ENCODE measurements around the gene LRRC1.

The LRRC1 gene

GRCh38 chr6:53864781-53865180, 70.0 kb downstream of the LRRC1 start:
- no peaks in the 10 kb centered on the region for H3K27me3 ChIP-seq (ENCODE audit: insufficient read depth, poor library complexity, severe bottlenecking)
- no peaks in the 10 kb centered on the region for H3K36me3 ChIP-seq (ENCODE audit: low read depth)
- H3K4me3 ChIP-seq (ENCODE audit: severe bottlenecking), result no peak overlapping the region
- no peak for TF ChIP-seq CTCF (IDR thresholded peaks at IDR 0.05; ENCODE audit: poor library complexity, severe bottlenecking)
- no peaks in the 10 kb centered on the region for H3K4me1 ChIP-seq (ENCODE audit: insufficient read depth, poor library complexity, severe bottlenecking)
- no peaks in the 10 kb centered on the region for H3K9me3 ChIP-seq (ENCODE audit: severe bottlenecking)
- DNase-seq (ENCODE audit: low spot score) (no peak), ATAC-seq (ENCODE audit: low read depth) (no peak)
- H3K27ac ChIP-seq (ENCODE audit: poor library complexity, severe bottlenecking), result no peak overlapping the region

- ATAC-seq (ENCODE audit: low read depth) (no peak), DNase-seq (ENCODE audit: low spot score) (no peak)
- Histone ChIP-seq H3K27me3 (ENCODE audit: insufficient read depth, poor library complexity, severe bottlenecking) (no peaks in the 10 kb centered on the region), H3K4me1 (ENCODE audit: insufficient read depth, poor library complexity, severe bottlenecking) (no peaks in the 10 kb centered on the region), H3K27ac (ENCODE audit: poor library complexity, severe bottlenecking) (no peak overlapping the region), H3K36me3 (ENCODE audit: low read depth) (no peaks in the 10 kb centered on the region), H3K9me3 (ENCODE audit: severe bottlenecking) (no peaks in the 10 kb centered on the region), H3K4me3 (ENCODE audit: severe bottlenecking) (no peak overlapping the region)
- no peak for TF ChIP-seq CTCF (IDR thresholded peaks at IDR 0.05; ENCODE audit: poor library complexity, severe bottlenecking)
Observed at GRCh38 chr6:53866226-53866625, 71.4 kb downstream of the LRRC1 start.

GRCh38 chr6:53868626-53869025, 73.8 kb downstream of the LRRC1 start:
- Histone ChIP-seq H3K9me3 (ENCODE audit: severe bottlenecking) (peaks cover 2% of the 10 kb centered on the region), H3K27ac (ENCODE audit: poor library complexity, severe bottlenecking) (no peak overlapping the region), H3K36me3 (ENCODE audit: low read depth) (no peaks in the 10 kb centered on the region), H3K4me1 (ENCODE audit: insufficient read depth, poor library complexity, severe bottlenecking) (no peaks in the 10 kb centered on the region), H3K27me3 (ENCODE audit: insufficient read depth, poor library complexity, severe bottlenecking) (no peaks in the 10 kb centered on the region), H3K4me3 (ENCODE audit: severe bottlenecking) (no peak overlapping the region)
- DNase-seq (ENCODE audit: low spot score), result no peak
- TF ChIP-seq CTCF (IDR thresholded peaks at IDR 0.05; ENCODE audit: poor library complexity, severe bottlenecking), result no peak
- no peak for ATAC-seq (ENCODE audit: low read depth)

- TF ChIP-seq CTCF (IDR thresholded peaks at IDR 0.05; ENCODE audit: poor library complexity, severe bottlenecking), result no peak
- Histone ChIP-seq H3K36me3 (ENCODE audit: low read depth) (no peaks in the 10 kb centered on the region), H3K27ac (ENCODE audit: poor library complexity, severe bottlenecking) (no peak overlapping the region), H3K27me3 (ENCODE audit: insufficient read depth, poor library complexity, severe bottlenecking) (no peaks in the 10 kb centered on the region), H3K4me3 (ENCODE audit: severe bottlenecking) (no peak overlapping the region), H3K9me3 (ENCODE audit: severe bottlenecking) (peaks cover 2% of the 10 kb centered on the region), H3K4me1 (ENCODE audit: insufficient read depth, poor library complexity, severe bottlenecking) (no peaks in the 10 kb centered on the region)
- no peak for DNase-seq (ENCODE audit: low spot score)
- no peak for ATAC-seq (ENCODE audit: low read depth)
Observed at GRCh38 chr6:53869964-53870363, 75.2 kb downstream of the LRRC1 start.

GRCh38 chr6:53873922-53874321, 79.1 kb downstream of the LRRC1 start:
- H3K27ac ChIP-seq (ENCODE audit: poor library complexity, severe bottlenecking), result no peak overlapping the region
- no peak for DNase-seq (ENCODE audit: low spot score)
- H3K27me3 ChIP-seq (ENCODE audit: insufficient read depth, poor library complexity, severe bottlenecking), result no peaks in the 10 kb centered on the region
- H3K4me3 ChIP-seq (ENCODE audit: severe bottlenecking), result no peak overlapping the region
- H3K4me1 ChIP-seq (ENCODE audit: insufficient read depth, poor library complexity, severe bottlenecking), result no peaks in the 10 kb centered on the region
- H3K36me3 ChIP-seq (ENCODE audit: low read depth), result no peaks in the 10 kb centered on the region
- no peak for TF ChIP-seq CTCF (IDR thresholded peaks at IDR 0.05; ENCODE audit: poor library complexity, severe bottlenecking)
- peaks cover 2% of the 10 kb centered on the region for H3K9me3 ChIP-seq (ENCODE audit: severe bottlenecking)
- ATAC-seq (ENCODE audit: low read depth), result peak; percentile 61; the same call in 1 of the 3 replicates

Data from RWPE2 (cell line).